Measurements from ENCODE around the gene ZNF362. TPM values are rescaled to one million over a fixed set of nuclear protein-coding genes. Genes with fewer than 3 reads are reported as not detected.
A peak's percentile ranks its signal among the peaks of the same experiment; 100 is the strongest.

Gene ZNF362
- total RNA-seq, 1 experiment from 2014 or later, result 26.9 TPM

GRCh38 chr1:33234131-33234530 is 22.2 kb upstream of the ZNF362 start:
- H3K4me3 Mint-ChIP-seq (ENCODE audit: unreplicated experiment), result no peak overlapping the region
- TF ChIP-seq CTCF (IDR thresholded peaks at IDR 0.05; ENCODE audit: insufficient read depth in 1 of 2, low read depth in 1 of 2, low read length in 1 of 2, severe bottlenecking in 1 of 2, unreplicated experiment in 1 of 2), result no peak
- no peaks in the 10 kb centered on the region for H3K36me3 ChIP-seq (ENCODE audit: control insufficient read depth, insufficient read depth, low read length)
- no peaks in the 10 kb centered on the region for H3K9me3 Mint-ChIP-seq (ENCODE audit: unreplicated experiment)
- no TSS peak for BruUV-seq (replicated peaks)
- peaks cover 19% of the 10 kb centered on the region for H3K4me1 ChIP-seq
- no peaks in the 10 kb centered on the region for H3K27me3 Mint-ChIP-seq (ENCODE audit: insufficient read depth, unreplicated experiment)
- no peaks in the 10 kb centered on the region for H3K36me3 Mint-ChIP-seq (ENCODE audit: insufficient read depth, unreplicated experiment)
- DNase-seq, result no peak
- ChIA-PET CTCF (no interaction called here), POLR2A (no interaction called here)
- intact Hi-C loops (cut with micrococcal nuclease; ENCODE audit: unreplicated experiment), result loop anchor here (2.0 kb wide), 1 partner anchor 13 kb away; no protein-coding TSS in a partner anchor
- no peaks in the 10 kb centered on the region for H3K9me3 ChIP-seq
- H3K27ac Mint-ChIP-seq (ENCODE audit: unreplicated experiment), result no peak overlapping the region
- H3K4me1 Mint-ChIP-seq (ENCODE audit: low read depth, unreplicated experiment), result peaks cover 17% of the 10 kb centered on the region
- H3K4me3 ChIP-seq (ENCODE audit: low read depth, low read length), result no peak overlapping the region
- no peaks in the 10 kb centered on the region for H3K27me3 ChIP-seq (replicated peaks; ENCODE audit: control insufficient read depth, insufficient read depth, low read length)

GRCh38 chr1:33234588-33234990 is 21.7 kb upstream of the ZNF362 start:
- H3K9me3 ChIP-seq, result no peaks in the 10 kb centered on the region
- no peak for DNase-seq
- TF ChIP-seq CTCF (IDR thresholded peaks at IDR 0.05; ENCODE audit: insufficient read depth in 1 of 2, low read depth in 1 of 2, low read length in 1 of 2, severe bottlenecking in 1 of 2, unreplicated experiment in 1 of 2), result no peak
- H3K9me3 Mint-ChIP-seq (ENCODE audit: unreplicated experiment), result no peaks in the 10 kb centered on the region
- intact Hi-C loops (cut with micrococcal nuclease; ENCODE audit: unreplicated experiment), result loop anchor here (2.0 kb wide), 1 partner anchor 14 kb away; no protein-coding TSS in a partner anchor
- no peak overlapping the region for H3K4me3 ChIP-seq (ENCODE audit: low read depth, low read length)
- H3K27ac Mint-ChIP-seq (ENCODE audit: unreplicated experiment), result peak overlapping the region; percentile 62
- H3K27me3 Mint-ChIP-seq (ENCODE audit: insufficient read depth, unreplicated experiment), result no peaks in the 10 kb centered on the region
- H3K4me1 ChIP-seq, result peaks cover 19% of the 10 kb centered on the region
- POLR2A ChIA-PET, result no interaction called here
- no peak overlapping the region for H3K4me3 Mint-ChIP-seq (ENCODE audit: unreplicated experiment)
- BruUV-seq (replicated peaks), result no TSS peak
- CTCF ChIA-PET, result no interaction called here
- no peaks in the 10 kb centered on the region for H3K36me3 Mint-ChIP-seq (ENCODE audit: insufficient read depth, unreplicated experiment)
- no peaks in the 10 kb centered on the region for H3K36me3 ChIP-seq (ENCODE audit: control insufficient read depth, insufficient read depth, low read length)
- H3K27me3 ChIP-seq (replicated peaks; ENCODE audit: control insufficient read depth, insufficient read depth, low read length), result no peaks in the 10 kb centered on the region
- H3K4me1 Mint-ChIP-seq (ENCODE audit: low read depth, unreplicated experiment), result peaks cover 21% of the 10 kb centered on the region

- Histone ChIP-seq H3K27me3 (replicated peaks; ENCODE audit: control insufficient read depth, insufficient read depth, low read length) (no peaks in the 10 kb centered on the region), H3K4me3 (ENCODE audit: low read depth, low read length) (no peak overlapping the region), H3K4me1 (peaks cover 19% of the 10 kb centered on the region), H3K36me3 (ENCODE audit: control insufficient read depth, insufficient read depth, low read length) (no peaks in the 10 kb centered on the region), H3K9me3 (no peaks in the 10 kb centered on the region)
- peaks cover 24% of the 10 kb centered on the region for H3K4me1 Mint-ChIP-seq (ENCODE audit: low read depth, unreplicated experiment)
- no peak for TF ChIP-seq CTCF (IDR thresholded peaks at IDR 0.05; ENCODE audit: insufficient read depth in 1 of 2, low read depth in 1 of 2, low read length in 1 of 2, severe bottlenecking in 1 of 2, unreplicated experiment in 1 of 2)
- POLR2A ChIA-PET, result no interaction called here
- no TSS peak for BruUV-seq (replicated peaks)
- intact Hi-C loops (cut with micrococcal nuclease; ENCODE audit: unreplicated experiment), result loop anchor here (2.0 kb wide), 1 partner anchor 15 kb away; no protein-coding TSS in a partner anchor
- no peaks in the 10 kb centered on the region for H3K36me3 Mint-ChIP-seq (ENCODE audit: insufficient read depth, unreplicated experiment)
- peak overlapping the region; percentile 62 for H3K27ac Mint-ChIP-seq (ENCODE audit: unreplicated experiment)
- peak in 1 of 2 experiments; percentile 37 for DNase-seq
- CTCF ChIA-PET, result no interaction called here
- H3K4me3 Mint-ChIP-seq (ENCODE audit: unreplicated experiment), result peak overlapping the region; percentile 17
- no peaks in the 10 kb centered on the region for H3K9me3 Mint-ChIP-seq (ENCODE audit: unreplicated experiment)
- no peaks in the 10 kb centered on the region for H3K27me3 Mint-ChIP-seq (ENCODE audit: insufficient read depth, unreplicated experiment)
These were observed 20.8 kb upstream of the ZNF362 start for GRCh38 chr1:33235521-33235920.

Data from Caco-2 (cell line).